Stimulated activated CD4-positive, alpha-beta T cell treated with anti-CD3 and anti-CD28 coated beads, Interleukin-12 subunit alpha, Interleukin-12 subunit beta, amount 100 ng/mL, for 48 hours (primary cell): ENCODE results near the gene BET1.

Source experiments
- DNase-seq, 3 donors: peaks; one replicate each; pipeline ENCODE4 v3.0.0-alpha.2; 2020; ENCODE audit warnings: low read depth in 2 of 3, low spot score in 1 of 3

The BET1 gene

DNA sequence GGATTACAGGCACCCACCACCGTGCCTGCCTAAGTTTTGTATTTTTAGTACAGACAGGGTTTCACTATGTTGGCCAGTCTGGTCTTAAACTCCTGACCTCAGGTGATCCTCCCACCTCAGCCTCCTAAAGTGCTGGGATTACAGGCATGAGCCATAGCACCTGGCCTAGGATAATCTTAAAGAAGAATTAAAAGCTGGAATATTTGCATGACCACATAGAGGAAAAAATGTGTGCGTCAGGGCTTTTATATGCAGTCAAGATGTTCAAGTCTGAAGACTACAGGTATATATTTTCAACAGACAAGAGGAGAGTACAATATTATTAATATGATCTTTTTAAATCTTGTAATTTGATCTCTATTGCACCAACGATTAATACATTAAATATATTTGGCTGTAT is 43.2 kb downstream of the BET1 start:
- no peak for DNase-seq

DNA sequence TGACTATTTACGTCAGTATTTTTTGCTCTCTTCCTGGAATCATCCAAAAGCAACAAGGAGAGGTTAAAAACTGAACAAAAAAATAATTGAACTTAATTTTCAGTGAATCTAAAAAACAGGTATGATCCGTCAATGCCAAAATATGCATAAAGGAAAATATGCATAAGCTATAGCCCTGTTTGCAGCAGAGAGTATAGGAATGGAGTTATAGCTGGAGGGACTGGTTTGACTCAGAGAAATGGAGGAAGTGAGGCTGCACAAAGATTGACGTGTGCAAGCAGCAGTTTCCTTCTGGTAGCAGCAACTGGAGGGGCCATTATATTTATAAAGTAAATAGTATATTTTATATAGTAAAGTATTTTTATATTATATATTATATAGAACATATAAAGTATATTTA is 45.5 kb downstream of the BET1 start:
- DNase-seq, result no peak

DNA sequence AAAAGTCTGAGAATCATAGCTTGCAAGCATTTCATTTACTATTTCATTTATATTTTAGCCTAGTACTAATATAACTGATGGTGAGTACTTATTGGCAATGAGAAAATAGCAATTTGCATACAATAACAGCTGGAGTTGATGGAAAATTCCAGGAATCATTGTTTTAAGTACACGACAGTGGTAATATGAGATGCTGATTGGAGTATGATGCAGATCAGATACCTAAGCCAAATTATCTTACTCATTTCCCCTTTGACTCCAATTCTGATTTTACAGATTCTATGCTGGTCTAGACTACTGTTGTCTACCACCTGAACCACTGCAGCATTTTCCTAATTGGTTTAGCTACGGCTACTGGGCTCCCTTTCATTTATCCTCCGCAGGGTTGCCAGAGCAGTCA is 45.9 kb downstream of the BET1 start:
- DNase-seq, result no peak

DNA sequence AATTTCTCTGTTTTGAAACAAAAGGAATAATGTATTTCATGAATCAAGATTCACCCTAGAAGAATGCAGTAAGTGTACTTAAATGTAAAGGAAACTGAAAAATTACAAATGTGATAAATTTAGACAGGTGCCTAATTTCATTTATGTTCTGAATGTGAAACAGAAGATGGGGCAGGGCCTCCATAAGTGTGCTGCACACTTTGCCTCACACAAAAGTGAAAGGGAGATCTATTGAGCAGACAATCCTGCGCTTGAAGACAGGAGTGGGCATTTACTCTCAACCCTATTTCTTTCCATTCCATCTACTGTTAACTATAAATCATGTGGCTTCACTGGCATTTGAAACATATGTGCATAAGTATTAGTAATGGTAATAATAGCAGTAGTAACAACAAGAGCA is 46.4 kb downstream of the BET1 start:
- no peak for DNase-seq

DNA sequence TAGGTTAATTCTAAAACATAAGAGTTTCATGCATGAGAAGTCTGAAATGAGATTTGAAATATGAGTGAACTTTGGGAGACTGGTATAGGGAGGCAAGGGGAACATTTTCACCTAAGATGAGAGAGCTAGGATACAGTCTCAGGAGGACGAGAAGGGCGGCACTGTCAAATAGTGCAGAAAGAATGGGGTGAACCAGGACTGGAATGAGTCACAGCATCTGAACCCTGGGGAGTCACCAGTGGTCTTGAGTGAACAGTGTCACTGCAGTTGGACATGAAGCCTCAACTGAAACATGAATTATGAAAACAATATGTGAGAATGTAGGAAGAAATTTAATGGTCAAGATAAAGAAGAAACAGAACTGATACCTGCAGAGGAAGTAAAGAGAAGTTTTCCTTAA is 48.9 kb downstream of the BET1 start:
- DNase-seq, result no peak

DNA sequence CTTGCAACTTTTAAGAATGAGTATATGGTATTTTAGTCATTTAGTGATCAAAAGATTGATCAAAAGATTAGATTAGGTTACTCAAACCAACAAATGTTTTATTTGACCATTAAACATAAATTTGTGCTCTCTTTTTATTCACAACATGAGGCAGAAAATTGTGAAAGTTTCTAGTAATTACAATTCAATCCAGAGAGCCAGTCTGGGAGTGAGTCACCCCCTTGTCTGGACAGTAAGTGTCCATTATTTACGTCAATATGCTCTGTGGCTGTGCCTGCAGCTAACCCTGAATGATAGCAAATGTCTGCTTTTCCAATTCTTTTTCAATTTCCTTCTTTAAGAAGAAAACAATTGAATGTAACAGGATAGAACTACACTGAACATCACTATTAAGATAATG is 54.7 kb downstream of the BET1 start:
- DNase-seq, result no peak

DNA sequence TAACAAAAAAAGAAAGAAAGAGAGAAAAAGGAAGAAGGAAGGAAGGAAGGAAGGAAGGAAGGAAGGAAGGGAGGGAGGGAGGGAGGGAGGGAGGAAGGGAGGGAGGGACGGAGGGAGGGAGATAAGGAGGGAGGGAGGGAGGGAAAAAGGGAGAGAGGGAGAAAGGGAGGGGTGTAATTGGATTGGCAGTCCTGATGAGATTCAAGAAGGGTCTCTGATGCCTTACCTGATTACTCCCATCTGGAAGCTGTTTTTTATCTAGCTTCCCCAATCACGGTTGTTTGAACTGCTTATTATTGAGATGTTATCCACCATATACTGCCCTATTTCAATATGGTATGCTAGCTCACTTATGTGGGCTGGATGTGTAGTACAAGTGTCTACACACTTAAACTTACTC is 55.3 kb downstream of the BET1 start:
- no peak for DNase-seq

DNA sequence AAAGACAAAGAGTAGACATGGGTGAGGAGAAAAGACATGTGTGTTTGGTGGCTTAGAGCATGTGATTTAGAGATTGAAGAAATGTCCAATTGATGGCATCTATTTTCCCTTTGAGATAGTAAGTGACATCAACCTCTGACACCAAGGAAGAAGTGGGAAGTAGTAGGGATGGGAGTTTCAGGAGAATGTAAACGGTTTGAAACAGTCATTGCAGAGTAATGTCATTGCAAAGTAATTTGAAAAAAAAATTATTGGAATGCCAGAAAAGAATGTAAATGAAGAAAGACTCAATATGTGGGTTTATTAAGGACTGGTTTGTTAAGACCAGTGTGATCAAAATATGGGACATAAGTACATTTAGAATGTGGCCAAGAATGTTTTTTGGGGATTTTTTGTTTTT is 56.0 kb downstream of the BET1 start:
- no peak for DNase-seq

DNA sequence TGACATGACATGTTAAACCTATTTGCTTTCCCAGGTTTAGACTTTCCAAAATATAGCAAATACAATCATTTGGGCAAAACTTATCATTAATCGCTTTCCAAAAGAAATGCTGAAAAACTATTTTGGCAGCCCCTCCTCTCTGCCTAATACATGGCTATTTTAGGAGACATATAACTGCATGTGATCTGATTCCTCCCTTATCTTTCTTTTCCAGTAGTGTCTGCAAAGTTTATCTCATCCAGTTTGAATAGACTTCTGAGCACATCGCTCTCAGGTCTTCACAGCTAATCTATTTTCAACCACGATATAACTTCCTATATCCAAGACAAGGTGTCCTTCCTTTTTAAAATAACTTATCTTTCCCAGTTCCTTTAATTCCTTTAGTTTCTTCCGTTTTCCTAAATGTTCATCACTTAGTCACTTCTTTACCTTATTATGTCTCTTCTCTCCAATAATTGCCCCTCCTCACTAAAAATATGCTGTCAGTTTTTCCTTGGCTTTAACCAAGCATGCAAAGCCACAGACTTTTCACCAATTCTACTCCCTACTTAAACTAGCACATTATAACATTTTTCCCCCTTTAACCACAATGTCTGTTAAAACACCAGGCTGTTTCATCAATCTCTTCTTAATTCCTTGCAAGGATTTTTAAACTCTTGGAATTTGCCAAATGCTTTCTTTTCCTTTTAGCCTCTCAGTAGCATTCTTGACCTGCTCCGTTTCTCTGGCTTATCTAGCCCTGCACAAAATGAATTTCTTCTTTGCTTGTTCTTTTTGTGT is 58.2 kb downstream of the BET1 start:
- DNase-seq, result no peak

DNA sequence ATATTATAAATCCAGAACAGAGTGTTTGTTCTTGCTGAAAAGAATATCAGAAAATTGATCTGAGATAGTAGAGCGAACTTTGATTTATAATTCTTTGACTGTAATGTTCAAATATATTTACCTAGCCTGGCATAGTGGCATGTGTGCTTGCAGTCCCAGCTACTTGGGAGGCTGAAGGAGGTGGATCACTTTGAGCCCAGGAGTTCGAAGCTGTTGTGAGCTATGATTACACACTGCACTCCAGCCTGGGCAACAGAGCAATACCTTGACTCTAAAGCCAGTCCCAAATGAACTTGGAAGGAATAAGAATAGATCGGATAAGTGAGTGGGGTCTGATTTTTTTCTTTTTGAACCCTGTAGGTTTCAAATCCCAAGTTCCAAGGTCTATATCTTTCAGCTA is 59.1 kb downstream of the BET1 start:
- no peak for DNase-seq

DNA sequence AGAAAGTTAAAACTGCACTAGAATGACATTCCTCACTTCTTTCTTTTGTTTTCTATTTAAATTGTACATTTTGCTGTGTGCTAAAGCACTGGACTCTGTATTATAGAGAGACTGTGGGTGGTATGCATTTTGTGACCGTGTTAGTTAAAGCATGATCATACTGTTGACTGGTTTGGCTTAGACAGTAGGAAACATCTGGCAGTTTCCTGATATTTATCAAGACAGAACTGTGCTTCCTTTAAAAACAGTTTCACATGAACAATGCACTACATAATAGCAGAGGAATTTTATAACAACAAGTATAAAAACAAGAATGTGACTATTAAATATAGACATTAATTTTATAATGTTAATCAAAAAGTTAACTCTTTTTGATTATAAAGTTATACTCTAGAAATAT is 59.5 kb downstream of the BET1 start:
- no peak for DNase-seq

DNA sequence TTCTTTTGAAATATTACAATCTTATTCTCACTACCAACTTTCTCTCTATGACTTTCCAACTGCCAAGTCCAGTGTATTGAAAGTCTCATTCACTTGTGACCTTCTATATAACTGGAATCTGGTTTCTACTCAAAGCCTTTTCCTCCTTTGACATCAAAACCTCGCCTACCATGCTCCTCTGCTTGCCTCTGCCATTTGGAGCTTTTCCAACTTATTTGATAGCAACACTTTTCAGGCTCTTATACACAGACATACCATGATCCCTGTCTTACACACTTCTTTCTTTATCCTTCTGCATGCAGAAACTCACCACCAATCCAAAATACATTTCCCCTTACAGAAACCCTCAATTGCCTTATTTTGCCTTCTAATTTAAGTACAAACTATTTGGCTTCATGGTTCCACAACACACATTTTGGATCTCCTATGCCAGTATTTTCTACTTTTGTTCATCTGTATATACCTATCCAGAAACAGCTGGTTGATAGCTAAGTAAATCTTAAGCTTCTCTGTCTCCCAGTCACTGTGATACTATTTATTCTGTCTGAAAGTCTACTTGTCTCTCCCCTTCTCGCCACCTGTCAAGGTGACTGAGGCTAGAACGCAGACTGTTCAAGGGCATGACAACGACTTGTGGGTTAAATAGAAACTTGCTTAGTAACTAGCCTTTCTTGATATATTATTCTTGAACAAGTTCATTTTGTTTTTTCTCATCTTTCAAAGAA is 60.2 kb downstream of the BET1 start:
- DNase-seq, result no peak
